Lower lobe of right lung (tissue), 2 donors: ENCODE data around the gene RPL10A. TPM values are rescaled to one million over a fixed set of nuclear protein-coding genes. Genes with fewer than 3 reads are reported as not detected.

ENCODE experiments used
- ATAC-seq, 2 donors: fragments of 200-7000 bp; cut with Tn5 transposase; one replicate each; pipeline ENCODE4 v1.9.1; 2020 to 2022; ENCODE audit warnings: mild to moderate bottlenecking in 2 of 2, moderate library complexity in 2 of 2
- DNase-seq: peaks from one replicate; pipeline ENCODE4 v3.0.0-alpha.2; 2020
- H3K27ac ChIP-seq: fragments of 200-600 bp; one replicate; pipeline ENCODE4 v1.8.0; 2022
- H3K27me3 ChIP-seq: fragments of 200-600 bp; one replicate; pipeline ENCODE4 v1.8.0; 2022; ENCODE audit warnings: low read depth
- H3K36me3 ChIP-seq: fragments of 200-600 bp; one replicate; pipeline ENCODE4 v1.8.0; 2022; ENCODE audit warnings: mild to moderate bottlenecking
- H3K4me1 ChIP-seq: fragments of 200-600 bp; one replicate; pipeline ENCODE4 v1.8.0; 2022
- H3K4me3 ChIP-seq: fragments of 200-600 bp; one replicate; pipeline ENCODE4 v1.8.0; 2022; ENCODE audit warnings: mild to moderate bottlenecking
- H3K9me3 ChIP-seq: fragments of 200-600 bp; one replicate; pipeline ENCODE4 v1.8.0; 2022
- intact Hi-C: fragments of 100-400 bp; cut with DNase I; formaldehyde crosslinking; loops from one replicate; pipeline ENCODE4 v1.11.0; 2022
- total RNA-seq: library from RNA; stranded (reverse); fragmentation: NEBNext Ultra II Directional; extraction: Animal tissue kit (Norgen Biotek cat#: 25700); gene quantifications from one replicate; pipeline ENCODE4 v1.2.1, GENCODE V29; 2021
- TF ChIP-seq, protein P1 (sequence below): fragments of 200-600 bp; IDR thresholded peaks from one replicate; pipeline ENCODE4 v1.8.0; 2022; ENCODE audit warnings: antibody characterized with exemption, mild to moderate bottlenecking
- donor health status: DM: no; HTN: yes; CAD: no; lungs with severe emphysema.

RPL10A gene
- total RNA-seq, 1 donor from 2014 or later, result 1,025 TPM

DNA sequence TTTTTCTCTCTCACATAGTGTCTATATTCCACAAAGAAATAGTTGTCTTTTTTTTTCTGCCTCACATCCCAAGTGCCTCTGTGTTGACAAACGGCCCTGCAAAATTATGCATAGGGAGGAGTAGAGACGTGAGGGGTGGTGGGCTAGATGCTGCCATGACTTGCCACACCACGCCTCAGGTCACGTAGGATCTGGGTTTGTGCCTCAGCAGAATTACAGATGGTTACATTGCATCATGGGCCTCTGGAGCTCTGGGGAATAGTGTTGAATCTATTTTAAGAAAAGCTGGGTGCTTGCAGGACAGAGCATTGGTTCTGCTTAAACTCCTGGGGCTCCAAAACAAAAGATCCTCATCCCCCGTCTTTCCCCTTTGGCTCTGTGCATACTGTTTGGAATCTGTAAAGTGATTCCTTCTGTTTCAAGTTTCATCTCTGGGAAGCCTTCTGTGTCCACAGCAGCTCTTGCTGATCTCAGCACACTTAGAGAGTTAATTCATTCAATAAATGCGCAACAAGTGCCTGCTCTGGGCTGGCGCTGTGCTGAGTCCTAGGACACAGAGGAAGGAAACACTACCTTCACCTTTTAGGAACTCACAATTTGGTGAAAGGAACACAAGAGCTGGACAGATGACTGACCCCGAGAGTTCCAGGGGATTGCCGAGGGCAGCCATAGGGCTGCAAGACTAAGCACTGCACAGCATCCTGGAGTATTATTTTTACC, 13.7 kb upstream of the RPL10A start:
- H3K27ac ChIP-seq, result no peak overlapping the region
- ATAC-seq (no peak), DNase-seq (no peak)
- H3K27me3 ChIP-seq, result no peaks in the 10 kb centered on the region
- intact Hi-C loops, result no loop called here
- no peaks in the 10 kb centered on the region for H3K9me3 ChIP-seq
- no peak overlapping the region for H3K4me3 ChIP-seq
- TF ChIP-seq, protein P1, sequence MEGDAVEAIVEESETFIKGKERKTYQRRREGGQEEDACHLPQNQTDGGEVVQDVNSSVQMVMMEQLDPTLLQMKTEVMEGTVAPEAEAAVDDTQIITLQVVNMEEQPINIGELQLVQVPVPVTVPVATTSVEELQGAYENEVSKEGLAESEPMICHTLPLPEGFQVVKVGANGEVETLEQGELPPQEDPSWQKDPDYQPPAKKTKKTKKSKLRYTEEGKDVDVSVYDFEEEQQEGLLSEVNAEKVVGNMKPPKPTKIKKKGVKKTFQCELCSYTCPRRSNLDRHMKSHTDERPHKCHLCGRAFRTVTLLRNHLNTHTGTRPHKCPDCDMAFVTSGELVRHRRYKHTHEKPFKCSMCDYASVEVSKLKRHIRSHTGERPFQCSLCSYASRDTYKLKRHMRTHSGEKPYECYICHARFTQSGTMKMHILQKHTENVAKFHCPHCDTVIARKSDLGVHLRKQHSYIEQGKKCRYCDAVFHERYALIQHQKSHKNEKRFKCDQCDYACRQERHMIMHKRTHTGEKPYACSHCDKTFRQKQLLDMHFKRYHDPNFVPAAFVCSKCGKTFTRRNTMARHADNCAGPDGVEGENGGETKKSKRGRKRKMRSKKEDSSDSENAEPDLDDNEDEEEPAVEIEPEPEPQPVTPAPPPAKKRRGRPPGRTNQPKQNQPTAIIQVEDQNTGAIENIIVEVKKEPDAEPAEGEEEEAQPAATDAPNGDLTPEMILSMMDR, result no peak
- H3K4me1 ChIP-seq, result peaks cover 31% of the 10 kb centered on the region
- H3K36me3 ChIP-seq, result peaks cover 14% of the 10 kb centered on the region

DNA sequence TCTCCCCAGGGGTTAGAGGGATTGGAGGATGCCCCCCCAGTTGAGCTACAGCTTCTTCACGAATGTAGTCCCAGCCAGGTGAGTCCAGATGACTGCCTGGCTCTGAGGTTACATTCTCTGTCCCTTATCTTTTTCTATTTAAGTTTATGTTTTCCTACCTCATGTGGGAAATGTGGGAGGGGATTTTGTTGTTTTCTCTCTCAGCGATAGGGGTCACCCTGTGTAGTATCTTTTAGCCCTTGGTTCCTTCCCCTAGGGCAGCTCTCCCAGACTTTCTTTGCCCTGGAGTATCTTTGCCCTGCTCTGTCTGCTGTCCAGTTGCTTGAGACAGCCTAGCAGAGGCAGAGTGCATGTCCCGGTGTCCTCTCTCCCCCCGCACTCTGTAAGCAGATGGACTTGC, 10.3 kb upstream of the RPL10A start:
- TF ChIP-seq, protein P1, result no peak
- DNase-seq, result no peak
- peaks cover 21% of the 10 kb centered on the region for H3K4me1 ChIP-seq
- H3K4me3 ChIP-seq, result no peak overlapping the region
- H3K9me3 ChIP-seq, result no peaks in the 10 kb centered on the region
- peaks cover 24% of the 10 kb centered on the region for H3K36me3 ChIP-seq
- H3K27ac ChIP-seq, result no peak overlapping the region
- ATAC-seq, result no peak
- intact Hi-C loops, result no loop called here
- H3K27me3 ChIP-seq, result no peaks in the 10 kb centered on the region

DNA sequence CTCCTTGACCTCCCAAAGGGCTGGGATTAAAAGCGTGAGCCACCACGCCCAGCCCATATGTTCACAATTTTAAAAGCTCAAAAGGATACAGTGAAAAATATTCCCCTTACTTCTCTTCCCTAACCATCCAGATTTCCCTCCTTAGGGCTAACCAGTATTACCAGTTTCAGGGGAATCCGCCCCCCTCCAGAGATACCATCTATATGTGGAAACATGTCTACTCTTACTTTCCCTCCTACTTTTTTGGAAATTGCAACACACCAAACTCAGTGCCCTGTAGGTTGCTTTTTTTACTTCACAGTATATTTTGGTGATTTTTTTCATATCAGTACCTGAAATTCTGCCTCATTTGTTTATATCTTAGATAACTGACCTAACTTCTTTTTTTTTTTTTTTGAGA, 6.9 kb upstream of the RPL10A start:
- no peak overlapping the region for H3K4me3 ChIP-seq
- H3K27me3 ChIP-seq, result no peaks in the 10 kb centered on the region
- no peak overlapping the region for H3K27ac ChIP-seq
- H3K4me1 ChIP-seq, result no peaks in the 10 kb centered on the region
- DNase-seq (no peak), ATAC-seq (no peak)
- TF ChIP-seq, protein P1, result no peak
- intact Hi-C loops, result no loop called here
- no peaks in the 10 kb centered on the region for H3K9me3 ChIP-seq
- peaks cover 22% of the 10 kb centered on the region for H3K36me3 ChIP-seq

DNA sequence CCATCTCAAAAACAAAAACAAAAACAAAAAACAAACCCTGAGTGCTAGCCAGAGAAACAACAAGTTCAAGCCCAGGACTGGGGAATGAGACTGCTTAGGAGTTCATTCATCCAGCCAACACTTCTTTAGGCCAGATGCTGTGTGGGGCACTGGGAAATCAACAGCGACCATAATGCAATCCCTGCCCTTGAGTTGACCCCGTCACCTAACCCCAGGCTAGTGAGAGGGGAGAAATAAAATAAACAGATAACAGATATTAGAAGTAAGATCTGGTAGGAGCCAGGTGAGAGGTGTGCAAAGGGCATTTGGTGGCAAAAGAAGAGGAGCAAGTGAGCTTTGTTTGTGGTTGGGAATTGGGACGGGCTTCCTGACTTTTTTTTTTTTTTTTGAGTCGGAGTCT, 4.9 kb upstream of the RPL10A start:
- no peak overlapping the region for H3K27ac ChIP-seq
- no peak overlapping the region for H3K4me3 ChIP-seq
- TF ChIP-seq, protein P1, result no peak
- H3K27me3 ChIP-seq, result no peaks in the 10 kb centered on the region
- peaks cover 26% of the 10 kb centered on the region for H3K36me3 ChIP-seq
- no peaks in the 10 kb centered on the region for H3K9me3 ChIP-seq
- intact Hi-C loops, result no loop called here
- H3K4me1 ChIP-seq, result peaks cover 4% of the 10 kb centered on the region
- DNase-seq, result no peak
- ATAC-seq, result no peak

DNA sequence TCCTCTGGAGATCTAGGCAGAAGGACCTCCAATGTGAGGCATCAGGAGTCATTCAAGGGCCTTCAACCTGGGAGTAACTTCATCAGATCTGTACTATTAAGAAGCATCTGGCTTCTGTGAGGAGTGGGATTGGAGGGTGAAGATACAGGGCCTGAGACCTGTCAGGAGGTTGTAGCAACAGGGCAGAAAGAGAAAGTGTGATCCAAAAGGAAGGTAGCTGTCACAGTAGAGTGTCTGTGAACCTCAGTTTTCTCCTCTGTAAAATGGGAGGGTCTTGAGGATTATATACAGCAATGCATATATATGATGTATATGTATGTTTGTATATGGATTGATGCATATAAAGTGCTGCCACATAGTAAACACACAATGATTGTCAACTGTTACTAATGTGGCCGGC, 2.6 kb upstream of the RPL10A start:
- H3K4me1 ChIP-seq, result peaks cover 23% of the 10 kb centered on the region
- intact Hi-C loops, result no loop called here
- H3K36me3 ChIP-seq, result peaks cover 21% of the 10 kb centered on the region
- ATAC-seq, result no peak
- no peak overlapping the region for H3K4me3 ChIP-seq
- no peak overlapping the region for H3K27ac ChIP-seq
- DNase-seq, result no peak
- TF ChIP-seq, protein P1, result no peak
- H3K9me3 ChIP-seq, result no peaks in the 10 kb centered on the region
- no peaks in the 10 kb centered on the region for H3K27me3 ChIP-seq
